Naive thymus-derived CD4-positive, alpha-beta T cell (primary cell): ENCODE results near the gene KRT26. TPM values are rescaled to one million over a fixed set of nuclear protein-coding genes. Genes with fewer than 3 reads are reported as not detected.

Experiments
- ATAC-seq: fragments of 150-1000 bp; cut with Tn5 transposase; 2 replicates; pipeline ENCODE4 v1.10.0; 2021; ENCODE audit warnings: mild to moderate bottlenecking, moderate library complexity
- CTCF ChIA-PET: fragments of 350-600 bp; sonication (Branson Sonifier 250); formaldehyde crosslinking; loops from one replicate; lab custom pipeline; 2021; ENCODE audit warnings: antibody characterized with exemption; lab: Charles Lee
- POLR2A ChIA-PET: fragments of 350-600 bp; sonication (Branson Sonifier 250); formaldehyde crosslinking; loops from one replicate; lab custom pipeline; 2021; ENCODE audit warnings: antibody characterized with exemption, inconsistent platforms; lab: Charles Lee
- DNase-seq, 9 donors: peaks; one replicate each; pipeline versions ENCODE4 v3.0.0 to v3.0.0-alpha.2; 2020 to 2022; ENCODE audit warnings: mixed read lengths in 1 of 9
- H3K27ac ChIP-seq: one replicate; pipeline ENCODE4 v1.7.0; 2013; ENCODE audit warnings: mild to moderate bottlenecking, low read depth, low read length, moderate library complexity
- H3K27me3 ChIP-seq, 2 donors: one replicate each; pipeline ENCODE4 v1.7.0; 2013; ENCODE audit warnings: low read length in 2 of 2, mild to moderate bottlenecking in 2 of 2, moderate library complexity in 2 of 2; ENCODE audit not compliant: control insufficient read depth in 2 of 2, insufficient read depth in 2 of 2
- H3K36me3 ChIP-seq, 3 experiments: 1 replicate in 2 of 3; 2 replicates in 1 of 3; pipeline ENCODE4 v1.7.0; 2013; ENCODE audit warnings: low read length in 3 of 3, mild to moderate bottlenecking in 3 of 3, moderate library complexity in 1 of 3; ENCODE audit not compliant: insufficient read depth in 3 of 3, control insufficient read depth in 2 of 3
- H3K4me1 ChIP-seq, 2 donors: one replicate each; pipeline ENCODE4 v1.7.0; 2013; ENCODE audit warnings: low read length in 2 of 2, mild to moderate bottlenecking in 2 of 2, moderate library complexity in 1 of 2; ENCODE audit not compliant: control insufficient read depth in 2 of 2, insufficient read depth in 2 of 2
- H3K4me3 ChIP-seq: 2 replicates; pipeline ENCODE4 v1.7.0; 2013; ENCODE audit warnings: mild to moderate bottlenecking, low read length
- H3K9me3 ChIP-seq, 3 experiments: 1 replicate in 2 of 3; 2 replicates in 1 of 3; pipeline ENCODE4 v1.7.0; 2013; ENCODE audit warnings: low read length in 3 of 3; ENCODE audit not compliant: control insufficient read depth in 2 of 3
- H3K27ac Mint-ChIP-seq, 9 donors: one replicate each; pipeline ENCODE4 v1.8.0; 2020 to 2022; ENCODE audit warnings: mixed read lengths in 9 of 9, mild to moderate bottlenecking in 8 of 9, moderate library complexity in 5 of 9, inconsistent platforms in 2 of 9
- H3K27me3 Mint-ChIP-seq, 5 donors: one replicate each; pipeline ENCODE4 v1.8.0; 2021 to 2022; ENCODE audit warnings: mixed read lengths in 5 of 5, mild to moderate bottlenecking in 1 of 5
- H3K36me3 Mint-ChIP-seq, 5 donors: one replicate each; pipeline ENCODE4 v1.8.0; 2020 to 2022; ENCODE audit warnings: mixed read lengths in 5 of 5, mild to moderate bottlenecking in 3 of 5, inconsistent platforms in 1 of 5
- H3K4me1 Mint-ChIP-seq, 7 donors: one replicate each; pipeline ENCODE4 v1.8.0; 2020 to 2022; ENCODE audit warnings: mixed read lengths in 7 of 7, mild to moderate bottlenecking in 3 of 7, inconsistent platforms in 1 of 7
- H3K4me3 Mint-ChIP-seq, 10 donors: one replicate each; pipeline ENCODE4 v1.8.0; 2020 to 2022; ENCODE audit warnings: mild to moderate bottlenecking in 10 of 10, mixed read lengths in 10 of 10, moderate library complexity in 6 of 10, inconsistent platforms in 2 of 10
- H3K9me3 Mint-ChIP-seq, 11 donors: one replicate each; pipeline ENCODE4 v1.8.0; 2020 to 2022; ENCODE audit warnings: mixed read lengths in 11 of 11, mild to moderate bottlenecking in 4 of 11, inconsistent platforms in 1 of 11, moderate library complexity in 1 of 11
- intact Hi-C, 2 donors: fragments of 100-400 bp; cut with micrococcal nuclease; formaldehyde crosslinking; loops; one replicate each; pipeline ENCODE4 v1.15.1; 2023
- polyA plus RNA-seq, 2 donors: library from polyadenylated mRNA; unstranded; fragments of 300-500 nt; fragmentation: Illumina TruSeq; gene quantifications; one replicate each; pipeline ENCODE4 v1.2.3, GENCODE V29; 2021
- total RNA-seq, 6 experiments: library from RNA in 5 of 6; stranded (reverse) in 5 of 6; gene quantifications; 1 replicate in 5 of 6; 2 replicates in 1 of 6; pipeline ENCODE4 v1.2.3 and lab custom pipeline; 2021 to 2026

The KRT26 gene
- total and polyA plus RNA-seq, 7 experiments from 2014 or later, result not detected

GRCh38 chr17:40718930-40719329 lies 53.1 kb downstream of the KRT26 start:
- ChIA-PET POLR2A (no interaction called here), CTCF (no interaction called here)
- DNase-seq (no peak), ATAC-seq (no peak)
- no peak overlapping the region for H3K4me3 Mint-ChIP-seq
- intact Hi-C loops, result no loop called here
- no peak overlapping the region for H3K4me3 ChIP-seq
- H3K9me3 ChIP-seq, result no peaks in the 10 kb centered on the region
- no peak overlapping the region for H3K27ac ChIP-seq
- peaks cover 0 to 2% (median 0%) of the 10 kb centered on the region in 7 donors for H3K4me1 Mint-ChIP-seq
- H3K27me3 ChIP-seq, result peaks cover 0 to 3% of the 10 kb centered on the region in 2 donors
- H3K4me1 ChIP-seq, result no peaks in the 10 kb centered on the region
- H3K9me3 Mint-ChIP-seq, result no peaks in the 10 kb centered on the region
- H3K36me3 Mint-ChIP-seq, result no peaks in the 10 kb centered on the region
- peaks cover 5 to 38% (median 9%) of the 10 kb centered on the region in 5 donors for H3K27me3 Mint-ChIP-seq
- no peaks in the 10 kb centered on the region for H3K36me3 ChIP-seq
- no peak overlapping the region for H3K27ac Mint-ChIP-seq

- no peak for DNase-seq
These were observed 54.2 kb downstream of the KRT26 start for GRCh38 chr17:40717776-40718175.

More at GRCh38 chr17:40717776-40718175, 54.2 kb downstream of the KRT26 start:
- Histone ChIP-seq H3K4me1 (no peaks in the 10 kb centered on the region), H3K27me3 (no peaks in the 10 kb centered on the region), H3K27ac (no peak overlapping the region), H3K36me3 (no peaks in the 10 kb centered on the region), H3K4me3 (no peak overlapping the region), H3K9me3 (no peaks in the 10 kb centered on the region)
- H3K4me3 Mint-ChIP-seq, result no peak overlapping the region
- H3K27me3 Mint-ChIP-seq, result peaks cover 0 to 35% (median 6%) of the 10 kb centered on the region in 5 donors
- H3K4me1 Mint-ChIP-seq, result no peaks in the 10 kb centered on the region
- intact Hi-C loops, result no loop called here
- CTCF ChIA-PET, result no interaction called here
- no peaks in the 10 kb centered on the region for H3K36me3 Mint-ChIP-seq
- no peaks in the 10 kb centered on the region for H3K9me3 Mint-ChIP-seq
- peak overlapping the region in 1 of 9 donors; percentile 51 for H3K27ac Mint-ChIP-seq
- no peak for ATAC-seq
- POLR2A ChIA-PET, result no interaction called here

Other genes starting within 250 kb of the KRT26 start
- gene CCR7, start 206.7 kb downstream of the KRT26 start, total RNA-seq, result 100 to 1,000 TPM; 153 to 675 (median 262) TPM
- 1,000 to 10,000 TPM; 1,350 to 2,301 TPM for gene CCR7, start 206.7 kb downstream of the KRT26 start, polyA plus RNA-seq
- 100 to 1,000 TPM in 1 of 5 experiments, 10 to 100 TPM in 4; 65.4 to 101 (median 79.2) TPM for gene SMARCE1, start 124.4 kb downstream of the KRT26 start, total RNA-seq
- 100 to 1,000 TPM; 142 to 184 TPM for gene SMARCE1, start 124.4 kb downstream of the KRT26 start, polyA plus RNA-seq
- gene KRT222, start 107.0 kb downstream of the KRT26 start, total RNA-seq, result not detected
- not detected for gene KRT222, start 107.0 kb downstream of the KRT26 start, polyA plus RNA-seq
- gene KRT24, start 68.4 kb downstream of the KRT26 start, total RNA-seq, result not detected
- not detected for gene KRT24, start 68.4 kb downstream of the KRT26 start, polyA plus RNA-seq
- not detected for gene KRT25, start 16.9 kb downstream of the KRT26 start, total RNA-seq
- not detected for gene KRT25, start 16.9 kb downstream of the KRT26 start, polyA plus RNA-seq
- gene KRT27, start 10.3 kb upstream of the KRT26 start, total RNA-seq, result not detected
- not detected for gene KRT27, start 10.3 kb upstream of the KRT26 start, polyA plus RNA-seq
- gene KRT28, start 27.8 kb upstream of the KRT26 start, total RNA-seq, result not detected
- gene KRT28, start 27.8 kb upstream of the KRT26 start, polyA plus RNA-seq, result not detected
- gene KRT10, start 50.4 kb upstream of the KRT26 start, total RNA-seq, result 10 to 100 TPM; 23.8 to 43.4 (median 35.3) TPM
- gene KRT10, start 50.4 kb upstream of the KRT26 start, polyA plus RNA-seq, result 100 to 1,000 TPM; 143 to 189 TPM
- not detected for gene KRT12, start 95.0 kb upstream of the KRT26 start, total RNA-seq
- not detected for gene KRT12, start 95.0 kb upstream of the KRT26 start, polyA plus RNA-seq
- not detected for gene KRT20, start 113.0 kb upstream of the KRT26 start, total RNA-seq
- not detected for gene KRT20, start 113.0 kb upstream of the KRT26 start, polyA plus RNA-seq
- gene KRT23, start 165.4 kb upstream of the KRT26 start, total RNA-seq, result under 1 TPM in 1 of 5 experiments, not detected in 4; 0.83 TPM
- not detected for gene KRT23, start 165.4 kb upstream of the KRT26 start, polyA plus RNA-seq
- gene KRT39, start 194.7 kb upstream of the KRT26 start, total RNA-seq, result not detected
- gene KRT39, start 194.7 kb upstream of the KRT26 start, polyA plus RNA-seq, result not detected
- not detected for gene KRT40, start 212.1 kb upstream of the KRT26 start, total RNA-seq
- gene KRT40, start 212.1 kb upstream of the KRT26 start, polyA plus RNA-seq, result not detected
- gene KRTAP3-3, start 222.0 kb upstream of the KRT26 start, total RNA-seq, result not detected
- gene KRTAP3-3, start 222.0 kb upstream of the KRT26 start, polyA plus RNA-seq, result not detected
- gene KRTAP3-2, start 227.7 kb upstream of the KRT26 start, total RNA-seq, result not detected
- not detected for gene KRTAP3-2, start 227.7 kb upstream of the KRT26 start, polyA plus RNA-seq
- gene KRTAP3-1, start 236.9 kb upstream of the KRT26 start, total RNA-seq, result not detected
- gene KRTAP3-1, start 236.9 kb upstream of the KRT26 start, polyA plus RNA-seq, result not detected